ENCODE measurements around the gene TMEM121B.

TMEM121B gene

DNA sequence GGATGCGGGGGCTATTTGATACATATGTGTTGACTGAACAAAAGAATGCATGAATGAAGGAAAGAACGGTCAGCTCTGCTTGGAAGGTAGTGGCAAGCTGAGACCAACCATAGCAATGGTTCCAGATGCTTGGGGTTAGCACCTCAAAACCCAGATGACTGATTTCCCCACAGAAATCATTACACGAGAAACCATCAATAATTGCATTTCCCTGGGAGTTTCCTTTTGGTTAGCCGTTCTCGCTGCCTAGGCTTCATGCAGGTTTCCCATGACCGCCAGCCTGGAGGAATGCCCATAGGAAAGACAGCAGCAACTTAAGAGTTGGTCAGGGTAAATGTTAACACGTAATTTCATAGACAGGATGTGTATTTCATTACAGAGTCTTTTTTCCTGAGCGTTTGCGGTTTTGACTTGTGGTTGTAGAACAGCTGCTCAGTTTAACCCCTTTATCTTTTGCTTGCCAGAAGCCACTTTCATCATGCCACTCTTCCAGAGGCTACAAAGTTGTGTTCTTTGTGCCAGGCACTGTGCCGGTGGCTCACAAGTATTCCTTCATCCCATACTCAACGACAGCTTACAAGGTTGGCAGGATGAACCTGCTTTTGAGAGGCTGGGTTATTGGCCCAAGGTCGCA is 33.5 kb downstream of the TMEM121B start:
- DNase-seq (ENCODE audit: low read depth): peak; percentile 45

DNA sequence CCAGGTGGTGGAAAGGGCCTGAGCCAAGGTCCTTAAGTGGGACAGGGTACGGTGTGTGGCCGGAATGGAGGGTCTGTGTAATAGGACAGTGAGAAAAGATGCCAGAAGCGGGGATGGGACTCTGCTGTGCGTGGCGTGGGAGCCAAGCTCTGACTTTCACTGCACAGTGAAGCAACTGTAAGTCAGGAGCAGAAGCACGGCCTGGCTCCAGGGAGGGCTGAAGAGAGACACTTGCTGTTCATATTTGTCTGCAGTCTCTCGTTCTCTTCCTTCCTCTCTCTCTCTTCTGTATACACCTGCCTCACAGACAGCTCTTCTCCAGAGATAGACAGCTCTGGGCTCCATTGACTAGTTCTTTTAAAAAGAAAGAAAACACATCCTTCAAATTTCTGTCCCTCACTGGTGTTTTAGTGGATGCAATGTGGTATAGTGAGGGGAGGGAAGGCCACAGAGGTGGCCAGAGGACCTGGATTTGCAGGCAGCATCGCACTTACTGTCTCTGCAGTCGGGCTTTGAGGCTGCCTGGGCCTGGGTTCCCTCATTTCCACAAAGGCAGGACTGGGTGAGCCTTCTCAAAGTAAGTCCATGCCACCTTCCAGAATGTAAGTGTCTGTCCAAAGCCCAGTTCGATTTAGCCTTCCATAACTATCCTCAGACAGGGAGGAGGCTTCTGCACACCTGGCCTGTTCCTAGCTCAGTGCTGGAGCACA is 34.2 kb downstream of the TMEM121B start:
- no peak for DNase-seq (ENCODE audit: low read depth)

DNA sequence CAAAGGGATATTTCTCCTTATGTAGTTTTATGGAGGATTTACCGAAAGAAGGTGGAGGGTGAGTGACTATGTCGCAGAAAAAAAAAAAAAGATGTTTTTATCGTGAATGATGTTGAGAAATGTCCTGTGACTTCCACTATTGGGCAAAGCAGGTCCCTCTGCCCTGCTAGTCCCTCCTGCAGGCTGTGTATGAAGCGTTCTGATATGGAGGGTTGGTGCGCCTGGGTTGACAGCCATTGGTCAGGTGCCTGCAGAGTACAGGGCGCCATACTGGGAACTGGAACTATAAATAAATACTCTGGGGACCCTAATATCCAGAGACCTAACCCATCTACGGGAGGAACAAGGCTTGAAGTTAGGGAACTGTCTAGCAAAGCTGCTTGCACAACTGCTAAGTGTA is 34.9 kb downstream of the TMEM121B start:
- DNase-seq (ENCODE audit: low read depth): no peak

DNA sequence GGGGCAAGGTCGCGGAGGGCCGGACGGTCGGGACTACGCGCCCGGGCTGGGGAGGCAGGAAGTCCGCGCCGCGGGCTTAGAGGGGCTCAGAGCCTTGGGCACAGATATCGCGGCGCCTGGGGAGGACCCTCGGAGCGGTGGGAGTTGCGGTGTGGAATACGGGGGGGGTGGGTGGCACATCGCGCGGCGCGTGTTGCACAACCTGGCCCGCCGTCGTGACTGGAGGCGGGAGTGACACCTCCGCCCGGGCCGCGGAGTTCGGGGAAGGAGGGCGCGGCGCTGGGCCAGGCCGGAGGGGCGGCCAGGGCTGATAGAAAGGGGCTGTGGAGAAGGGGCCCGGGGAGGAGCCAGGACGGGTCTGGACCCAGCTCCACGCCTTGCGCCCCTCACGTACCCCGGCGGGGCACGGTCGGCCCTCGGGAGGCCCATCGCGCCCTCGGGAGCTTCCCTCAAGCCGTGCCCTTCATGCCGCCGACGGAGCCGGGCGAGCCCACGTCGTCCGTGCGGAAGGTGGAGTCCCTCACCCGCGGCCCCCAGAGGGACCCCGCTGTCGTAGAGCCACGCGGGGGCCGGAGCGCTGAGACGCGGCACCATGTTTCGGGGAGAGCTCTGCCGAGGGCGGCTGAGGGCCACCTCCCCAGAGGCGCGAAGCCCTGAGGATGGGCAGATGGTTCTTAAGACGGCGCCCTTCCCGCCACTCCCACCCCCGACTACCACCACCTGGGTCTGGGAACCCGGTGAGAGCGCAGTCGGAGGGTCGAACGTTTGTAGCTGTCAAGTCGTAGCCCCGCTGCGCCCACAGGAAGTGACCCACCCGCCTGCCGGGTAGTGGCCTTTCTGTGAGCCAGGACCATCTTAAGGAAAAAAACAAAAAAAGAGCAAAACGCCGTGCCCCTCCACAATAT is 35.6 kb downstream of the TMEM121B start:
- no peak for DNase-seq (ENCODE audit: low read depth)

DNA sequence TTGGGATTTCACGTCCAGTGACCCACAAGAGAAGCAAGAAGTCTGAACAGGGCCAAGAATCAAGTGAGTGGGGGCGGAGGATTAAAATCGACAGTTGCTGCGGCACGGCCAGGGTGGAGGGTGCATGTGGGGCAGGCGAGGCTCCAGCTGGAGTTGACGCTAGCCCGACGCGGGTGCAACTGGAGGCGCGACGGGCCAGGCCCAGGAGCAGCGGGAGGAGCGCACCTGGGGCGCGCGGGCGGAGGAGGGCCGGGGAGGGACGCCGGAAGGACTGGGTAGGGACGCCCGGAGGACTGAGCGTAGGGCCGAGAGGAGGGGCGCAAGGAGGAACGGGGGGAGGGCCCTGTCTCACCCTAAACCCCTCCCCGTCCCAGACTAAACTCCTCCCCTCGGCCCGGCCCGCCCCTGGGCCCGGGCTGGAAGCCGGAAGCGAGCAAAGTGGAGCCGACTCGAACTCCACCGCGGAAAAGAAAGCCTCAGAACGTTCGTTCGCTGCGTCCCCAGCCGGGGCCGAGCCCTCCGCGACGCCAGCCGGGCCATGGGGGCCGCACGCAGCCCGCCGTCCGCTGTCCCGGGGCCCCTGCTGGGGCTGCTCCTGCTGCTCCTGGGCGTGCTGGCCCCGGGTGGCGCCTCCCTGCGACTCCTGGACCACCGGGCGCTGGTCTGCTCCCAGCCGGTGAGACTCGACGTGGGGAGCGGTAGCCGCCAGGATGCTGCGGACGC is 36.4 kb downstream of the TMEM121B start, which contains the start of gene IL17RA:
IL17RA (plus strand) TSS at position 447 of the 723 bp plus-strand sequence; CDS start at position 539, 92 bp downstream.
- DNase-seq (ENCODE audit: low read depth): peak; percentile 87

DNA sequence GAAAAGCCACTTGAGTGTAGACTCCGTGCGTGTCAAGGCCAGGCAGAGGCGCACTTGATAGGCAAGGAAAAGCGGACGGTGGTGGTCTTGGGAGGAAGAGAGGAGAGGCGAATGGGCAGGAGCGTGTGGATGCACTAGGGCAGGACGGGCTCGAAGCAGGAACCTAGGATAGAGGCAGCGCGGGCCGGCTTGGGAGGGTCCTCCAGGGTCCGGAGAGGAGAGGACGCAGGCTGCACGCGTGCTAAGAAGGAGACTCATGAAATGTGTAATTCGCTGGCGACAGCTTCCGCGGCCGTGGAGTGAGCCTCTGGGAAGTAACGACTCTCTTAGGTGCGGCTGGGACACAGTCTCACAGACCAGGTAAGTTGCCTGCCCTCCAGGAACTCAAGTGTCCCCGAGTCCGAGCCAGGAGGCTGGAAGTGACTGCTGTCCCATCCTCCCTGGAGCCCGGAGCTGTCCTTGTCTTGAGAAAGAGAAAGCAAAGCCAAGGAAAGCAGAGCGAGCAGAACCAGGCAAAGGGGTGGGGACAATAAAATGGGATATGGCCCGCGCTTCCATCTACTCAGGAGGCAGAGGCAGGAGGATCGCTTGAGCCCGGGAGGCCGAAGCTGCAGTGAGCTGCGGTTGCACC is 37.2 kb downstream of the TMEM121B start:
- DNase-seq (ENCODE audit: low read depth): no peak

DNA sequence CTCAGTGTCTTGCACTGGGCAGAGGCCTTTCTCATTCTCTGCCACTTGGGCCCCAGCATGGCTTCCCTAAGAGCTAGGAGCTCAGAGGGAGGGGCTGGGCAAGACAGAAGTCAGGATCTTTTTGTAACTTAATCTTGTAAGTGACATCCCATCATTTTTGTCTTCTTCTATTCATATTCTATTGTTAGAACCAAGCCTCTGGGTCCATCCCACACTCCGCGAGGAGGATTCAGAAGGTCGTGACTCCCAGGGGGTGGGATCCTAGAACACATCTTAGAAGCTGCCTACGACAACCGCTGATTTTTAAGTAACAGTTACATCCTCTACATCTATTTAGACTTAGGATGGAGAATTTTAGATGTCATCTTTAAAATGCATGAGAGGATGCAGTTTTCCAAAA is 37.9 kb downstream of the TMEM121B start:
- no peak for DNase-seq (ENCODE audit: low read depth)

DNA sequence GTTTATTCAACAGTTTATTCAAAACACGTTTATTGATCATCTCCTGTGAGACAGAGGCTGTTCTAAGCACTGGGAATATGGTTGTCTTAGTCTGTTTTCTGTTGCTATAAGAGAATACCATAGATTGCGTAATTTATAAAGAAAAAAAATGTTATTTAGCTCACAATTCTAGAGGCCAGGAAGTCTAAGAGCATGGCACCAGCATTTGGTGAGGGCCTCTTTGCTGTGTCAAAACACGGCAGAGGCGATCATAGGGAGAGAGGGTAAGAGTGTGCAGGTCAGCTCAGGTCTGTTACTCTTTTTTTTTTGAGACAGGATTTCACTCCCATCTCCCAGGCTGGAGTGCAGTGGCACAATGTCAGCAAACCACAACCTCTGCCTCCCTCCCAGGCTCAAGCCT is 41.6 kb downstream of the TMEM121B start:
- DNase-seq (ENCODE audit: low read depth): no peak

DNA sequence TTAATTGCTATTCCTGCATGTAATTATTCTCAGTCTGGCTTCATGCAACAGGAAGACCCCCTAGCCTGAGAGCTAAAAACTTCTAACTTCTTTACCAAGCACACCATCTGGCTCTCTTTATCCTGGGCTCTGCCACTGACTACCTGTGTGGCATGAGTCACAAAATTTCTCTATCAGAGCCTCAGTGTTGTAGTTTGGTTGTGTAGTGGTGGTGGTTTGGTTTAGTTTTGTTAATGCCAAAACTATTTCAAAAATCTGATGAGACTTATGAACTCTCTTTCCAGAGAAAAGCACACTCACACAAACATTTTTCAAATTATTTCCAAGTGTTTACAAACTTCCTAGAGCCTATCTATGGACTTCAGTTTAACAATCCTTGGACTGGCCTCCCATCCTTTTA is 43.9 kb downstream of the TMEM121B start:
- DNase-seq (ENCODE audit: low read depth): no peak

DNA sequence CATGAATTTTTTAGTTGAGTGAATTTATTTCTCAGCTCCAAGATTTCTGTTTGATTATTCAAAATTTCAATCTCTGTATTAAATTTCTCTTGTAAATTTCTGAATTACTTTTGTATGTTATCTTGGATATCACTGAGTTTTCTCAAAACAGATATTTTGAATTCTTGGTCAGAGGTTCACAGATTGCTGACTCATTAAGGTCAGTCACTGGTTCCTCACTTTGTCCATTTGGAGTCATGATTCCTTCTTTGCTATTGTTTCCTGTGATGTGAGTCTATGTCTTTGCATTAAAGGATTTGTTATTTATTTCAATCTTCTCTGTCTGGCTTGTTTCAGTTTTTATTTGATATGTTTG is 46.5 kb downstream of the TMEM121B start:
- DNase-seq (ENCODE audit: low read depth): no peak

DNA sequence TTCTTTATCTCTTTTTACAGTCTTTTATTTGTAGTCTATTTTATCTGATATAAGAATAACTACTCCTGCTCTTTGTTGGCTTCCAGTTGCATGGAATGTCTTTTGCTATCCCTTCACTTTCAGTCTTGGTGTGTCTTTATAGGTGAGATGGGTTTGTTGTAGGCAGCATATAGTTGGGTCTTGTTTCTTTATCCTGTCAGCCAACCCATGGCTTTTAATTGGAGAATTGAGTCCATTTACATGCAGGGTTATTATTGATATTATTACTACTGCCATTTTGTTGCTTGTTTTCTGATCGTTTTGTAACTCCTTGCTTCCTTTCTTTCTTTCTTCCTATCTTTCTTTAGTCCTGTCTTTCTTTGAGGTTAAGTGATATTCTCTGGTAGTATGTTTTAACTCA is 48.3 kb downstream of the TMEM121B start:
- no peak for DNase-seq (ENCODE audit: low read depth)
